WTC11 (cell line): ENCODE measurements around the gene CRELD1. TPM values are rescaled to one million over a fixed set of nuclear protein-coding genes. Genes with fewer than 3 reads are reported as not detected.

Source experiments
- ATAC-seq: fragments of 200-7000 bp; cut with Tn5 transposase; 2 replicates; pipeline ENCODE4 v1.10.0; 2021; ENCODE audit warnings: mild to moderate bottlenecking, moderate library complexity
- CTCF ChIA-PET: fragments of 300-600 bp; sonication (Branson Sonifier 250); formaldehyde crosslinking; loops from one replicate; lab custom pipeline; 2021; ENCODE audit warnings: antibody characterized with exemption; lab: Charles Lee
- POLR2A ChIA-PET: fragments of 350-600 bp; sonication (Branson Sonifier 250); formaldehyde crosslinking; loops from one replicate; lab custom pipeline; 2021; ENCODE audit warnings: antibody characterized with exemption; lab: Charles Lee
- DNase-seq: peaks from one replicate; pipeline ENCODE4 v3.0.0; 2021; ENCODE audit warnings: low spot score
- H3K27ac Mint-ChIP-seq: 2 replicates; pipeline ENCODE4 v1.8.0; 2021; ENCODE audit warnings: mixed read lengths
- H3K27me3 Mint-ChIP-seq: 2 replicates; pipeline ENCODE4 v1.8.0; 2021; ENCODE audit warnings: low read depth, mild to moderate bottlenecking, moderate library complexity, mixed read lengths
- H3K36me3 Mint-ChIP-seq: 2 replicates; pipeline ENCODE4 v1.8.0; 2021; ENCODE audit warnings: mixed read lengths
- H3K4me1 Mint-ChIP-seq: 2 replicates; pipeline ENCODE4 v1.8.0; 2022; ENCODE audit warnings: mixed read lengths
- H3K4me3 Mint-ChIP-seq: 2 replicates; pipeline ENCODE4 v1.8.0; 2021; ENCODE audit warnings: mild to moderate bottlenecking, moderate library complexity, mixed read lengths
- H3K9me3 Mint-ChIP-seq: 2 replicates; pipeline ENCODE4 v1.8.0; 2021; ENCODE audit warnings: mixed read lengths
- CBFB ChIP-seq: sonication (generic); formaldehyde crosslinking; IDR thresholded peaks from 2 replicates; pipeline ENCODE4 v1.8.1; 2022; ENCODE audit warnings: mild to moderate bottlenecking, low read depth, missing genetic modification reagents
- CREM ChIP-seq: sonication (generic); formaldehyde crosslinking; IDR thresholded peaks from 2 replicates; pipeline ENCODE4 v1.8.1; 2022; ENCODE audit warnings: mild to moderate bottlenecking, missing genetic modification reagents, moderate library complexity
- ETV6 ChIP-seq: sonication (generic); formaldehyde crosslinking; IDR thresholded peaks from 2 replicates; pipeline ENCODE4 v1.8.1; 2022; ENCODE audit warnings: mild to moderate bottlenecking, missing genetic modification reagents
- IRF2 ChIP-seq: sonication (generic); formaldehyde crosslinking; IDR thresholded peaks from 2 replicates; pipeline ENCODE4 v1.8.0; 2022; ENCODE audit warnings: low read depth, missing genetic modification reagents, borderline replicate concordance
- KAT7 ChIP-seq: sonication (generic); formaldehyde crosslinking; IDR thresholded peaks from 2 replicates; pipeline ENCODE4 v1.8.1; 2023; ENCODE audit warnings: missing genetic modification reagents, mild to moderate bottlenecking, borderline replicate concordance
- MXD4 ChIP-seq: fragments of 250-450 bp; sonication (Bioruptor Pico); IDR thresholded peaks from 2 replicates; pipeline ENCODE4 v1.8.0; 2021; ENCODE audit warnings: mild to moderate bottlenecking, moderate library complexity, borderline replicate concordance
- MYBL2 ChIP-seq: sonication (generic); formaldehyde crosslinking; IDR thresholded peaks from 2 replicates; pipeline ENCODE4 v1.8.1; 2023; ENCODE audit warnings: mild to moderate bottlenecking, moderate library complexity, missing genetic modification reagents
- NFATC4 ChIP-seq: fragments of 250-450 bp; sonication (Bioruptor Pico); IDR thresholded peaks from 2 replicates; pipeline ENCODE4 v1.9.0; 2021; ENCODE audit warnings: mild to moderate bottlenecking
- NFYB ChIP-seq: sonication (generic); formaldehyde crosslinking; conservative IDR thresholded peaks from 2 replicates; pipeline ENCODE4 v1.8.0; 2022; ENCODE audit warnings: low read depth, missing genetic modification reagents
- PRRX2 ChIP-seq: fragments of 250-450 bp; sonication (Bioruptor Pico); IDR thresholded peaks from 2 replicates; pipeline ENCODE4 v1.8.0; 2021; ENCODE audit warnings: mild to moderate bottlenecking
- SOX15 ChIP-seq: fragments of 250-450 bp; sonication (Bioruptor Pico); IDR thresholded peaks from 2 replicates; pipeline ENCODE4 v1.9.0; 2021; ENCODE audit warnings: mild to moderate bottlenecking
- TCF7 ChIP-seq: sonication (generic); formaldehyde crosslinking; IDR thresholded peaks from 2 replicates; pipeline ENCODE4 v1.8.0; 2022; ENCODE audit warnings: mild to moderate bottlenecking, low read depth, missing genetic modification reagents, moderate library complexity
- ZNF138 ChIP-seq: sonication (generic); formaldehyde crosslinking; conservative IDR thresholded peaks from 2 replicates; pipeline ENCODE4 v1.8.1; 2022; ENCODE audit warnings: mild to moderate bottlenecking, moderate library complexity, missing genetic modification reagents
- ZNF219 ChIP-seq: sonication (generic); formaldehyde crosslinking; IDR thresholded peaks from 2 replicates; pipeline ENCODE4 v1.8.0; 2023; ENCODE audit warnings: missing genetic modification reagents, mild to moderate bottlenecking, borderline replicate concordance
- ZNF232 ChIP-seq: sonication (generic); formaldehyde crosslinking; IDR thresholded peaks from 2 replicates; pipeline ENCODE4 v1.8.0; 2022; ENCODE audit warnings: mild to moderate bottlenecking, missing genetic modification reagents
- total RNA-seq: library from RNA; stranded (reverse); gene quantifications from 3 replicates; pipeline ENCODE4 v1.2.3, GENCODE V29; 2021
- TF ChIP-seq, protein P1 (sequence below): sonication (generic); formaldehyde crosslinking; IDR thresholded peaks from 2 replicates; pipeline ENCODE4 v1.8.1; 2022; ENCODE audit warnings: mild to moderate bottlenecking, missing genetic modification reagents, moderate library complexity, borderline replicate concordance
- TF ChIP-seq, protein P2 (sequence below): sonication (generic); formaldehyde crosslinking; IDR thresholded peaks from 2 replicates; pipeline ENCODE4 v1.8.1; 2022; ENCODE audit warnings: missing genetic modification reagents, borderline replicate concordance
- TF ChIP-seq, protein P3 (sequence below): sonication (generic); formaldehyde crosslinking; IDR thresholded peaks from 2 replicates; pipeline ENCODE4 v1.8.0; 2022; ENCODE audit warnings: mild to moderate bottlenecking, missing genetic modification reagents
- TF ChIP-seq, protein P4 (sequence below): fragments of 250-450 bp; sonication (Bioruptor Pico); IDR thresholded peaks from 2 replicates; pipeline ENCODE4 v1.8.0; 2021; ENCODE audit warnings: mild to moderate bottlenecking
- TF ChIP-seq, protein P5 (sequence below): sonication (generic); formaldehyde crosslinking; IDR thresholded peaks from 2 replicates; pipeline ENCODE4 v1.8.1; 2023; ENCODE audit warnings: mild to moderate bottlenecking, moderate library complexity, missing genetic modification reagents
- TF ChIP-seq, protein P6 (sequence below): fragments of 250-450 bp; sonication (Bioruptor Pico); IDR thresholded peaks from 2 replicates; pipeline ENCODE4 v1.9.0; 2021; ENCODE audit warnings: moderate library complexity, mild to moderate bottlenecking, inconsistent platforms, borderline replicate concordance
- TF ChIP-seq, protein P7 (sequence below): sonication (generic); formaldehyde crosslinking; conservative IDR thresholded peaks from 2 replicates; pipeline ENCODE4 v1.8.1; 2022; ENCODE audit warnings: mild to moderate bottlenecking, missing genetic modification reagents
- TF ChIP-seq, protein P8 (sequence below): fragments of 200-600 bp; IDR thresholded peaks from 2 replicates; pipeline ENCODE4 v1.8.0; 2022; ENCODE audit warnings: antibody characterized with exemption

Gene CRELD1
- total RNA-seq, 1 experiment from 2014 or later, result 18.8 TPM

DNA sequence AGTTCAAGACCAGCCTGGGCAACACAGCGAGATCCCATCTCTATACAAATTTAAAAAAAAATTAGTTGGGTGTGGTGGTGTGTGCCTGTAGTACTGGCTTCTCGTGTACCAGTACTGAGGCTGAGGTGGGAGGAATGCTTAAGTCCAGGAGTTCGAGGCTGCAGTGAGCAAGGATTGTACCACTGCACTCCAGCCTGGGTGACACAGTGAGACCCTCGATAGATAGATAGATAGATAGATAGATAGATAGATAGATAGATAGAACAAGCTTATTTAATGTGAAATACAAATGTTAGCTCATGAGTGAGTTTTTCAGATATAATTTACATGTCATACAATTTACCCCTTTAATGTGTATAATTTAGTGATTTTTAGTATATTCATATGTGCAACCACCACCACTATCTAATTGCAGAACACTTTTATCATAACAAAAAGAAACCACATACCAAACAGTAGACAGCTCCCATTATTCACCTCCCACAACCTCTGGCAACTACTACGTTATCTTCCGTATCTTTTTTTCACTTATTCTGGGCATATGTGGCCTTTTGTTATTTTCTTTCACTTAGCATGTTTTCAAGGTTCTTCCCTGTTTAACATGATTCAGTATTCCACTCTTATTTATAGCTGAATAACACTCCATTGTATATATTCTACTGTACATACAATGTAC lies 31.7 kb downstream of the CRELD1 start:
- TF ChIP-seq IRF2 (CRISPR knock-in tag), result no peak
- no peak for TF ChIP-seq NFYB (CRISPR knock-in tag)
- TF ChIP-seq MXD4 (CRISPR knock-in tag), result no peak
- TF ChIP-seq, protein P1, sequence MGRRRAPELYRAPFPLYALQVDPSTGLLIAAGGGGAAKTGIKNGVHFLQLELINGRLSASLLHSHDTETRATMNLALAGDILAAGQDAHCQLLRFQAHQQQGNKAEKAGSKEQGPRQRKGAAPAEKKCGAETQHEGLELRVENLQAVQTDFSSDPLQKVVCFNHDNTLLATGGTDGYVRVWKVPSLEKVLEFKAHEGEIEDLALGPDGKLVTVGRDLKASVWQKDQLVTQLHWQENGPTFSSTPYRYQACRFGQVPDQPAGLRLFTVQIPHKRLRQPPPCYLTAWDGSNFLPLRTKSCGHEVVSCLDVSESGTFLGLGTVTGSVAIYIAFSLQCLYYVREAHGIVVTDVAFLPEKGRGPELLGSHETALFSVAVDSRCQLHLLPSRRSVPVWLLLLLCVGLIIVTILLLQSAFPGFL (CRISPR knock-in tag), result no peak
- TF ChIP-seq, protein P2, sequence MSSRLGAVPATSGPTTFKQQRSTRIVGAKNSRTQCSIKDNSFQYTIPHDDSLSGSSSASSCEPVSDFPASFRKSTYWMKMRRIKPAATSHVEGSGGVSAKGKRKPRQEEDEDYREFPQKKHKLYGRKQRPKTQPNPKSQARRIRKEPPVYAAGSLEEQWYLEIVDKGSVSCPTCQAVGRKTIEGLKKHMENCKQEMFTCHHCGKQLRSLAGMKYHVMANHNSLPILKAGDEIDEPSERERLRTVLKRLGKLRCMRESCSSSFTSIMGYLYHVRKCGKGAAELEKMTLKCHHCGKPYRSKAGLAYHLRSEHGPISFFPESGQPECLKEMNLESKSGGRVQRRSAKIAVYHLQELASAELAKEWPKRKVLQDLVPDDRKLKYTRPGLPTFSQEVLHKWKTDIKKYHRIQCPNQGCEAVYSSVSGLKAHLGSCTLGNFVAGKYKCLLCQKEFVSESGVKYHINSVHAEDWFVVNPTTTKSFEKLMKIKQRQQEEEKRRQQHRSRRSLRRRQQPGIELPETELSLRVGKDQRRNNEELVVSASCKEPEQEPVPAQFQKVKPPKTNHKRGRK (CRISPR knock-in tag), result no peak
- no peak for TF ChIP-seq ZNF219 (CRISPR knock-in tag)
- TF ChIP-seq ETV6, result no peak
- TF ChIP-seq, protein P3, sequence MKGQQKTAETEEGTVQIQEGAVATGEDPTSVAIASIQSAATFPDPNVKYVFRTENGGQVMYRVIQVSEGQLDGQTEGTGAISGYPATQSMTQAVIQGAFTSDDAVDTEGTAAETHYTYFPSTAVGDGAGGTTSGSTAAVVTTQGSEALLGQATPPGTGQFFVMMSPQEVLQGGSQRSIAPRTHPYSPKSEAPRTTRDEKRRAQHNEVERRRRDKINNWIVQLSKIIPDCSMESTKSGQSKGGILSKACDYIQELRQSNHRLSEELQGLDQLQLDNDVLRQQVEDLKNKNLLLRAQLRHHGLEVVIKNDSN (CRISPR knock-in tag), result no peak
- no peak for TF ChIP-seq CBFB (CRISPR knock-in tag)
- TF ChIP-seq CREM (CRISPR knock-in tag), result no peak
- Mint-ChIP-seq H3K4me3 (no peak overlapping the region), H3K36me3 (peaks cover 33% of the 10 kb centered on the region), H3K27me3 (no peaks in the 10 kb centered on the region), H3K27ac (no peak overlapping the region), H3K9me3 (no peaks in the 10 kb centered on the region), H3K4me1 (no peaks in the 10 kb centered on the region)
- POLR2A ChIA-PET, result no interaction called here
- CTCF ChIA-PET, result interaction anchor here (2.5 kb wide), 1 partner anchor 19 kb away, joined by 12 read pairs; no protein-coding TSS in a partner anchor
- DNase-seq (no peak), ATAC-seq (no peak)

DNA sequence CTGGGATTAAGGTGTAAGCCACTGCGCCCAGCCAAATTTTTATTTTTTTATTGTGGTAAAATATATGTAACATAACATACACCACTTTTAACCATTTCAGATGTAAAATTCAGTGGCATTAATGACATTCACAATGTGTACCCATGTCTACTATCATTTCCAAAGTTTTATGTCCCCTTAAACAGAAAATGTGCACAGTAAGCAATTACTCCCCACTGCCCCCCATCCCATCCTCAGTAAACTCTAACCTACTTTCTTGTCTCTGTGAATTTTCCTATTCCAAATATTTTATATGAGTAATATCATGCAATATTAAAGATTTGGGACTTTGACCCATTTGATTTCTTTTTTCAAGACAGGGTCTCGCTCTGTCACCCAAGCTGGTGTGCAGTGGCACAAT lies 33.2 kb downstream of the CRELD1 start:
- Mint-ChIP-seq H3K9me3 (no peaks in the 10 kb centered on the region), H3K36me3 (peaks cover 42% of the 10 kb centered on the region), H3K4me3 (no peak overlapping the region), H3K27ac (no peak overlapping the region), H3K27me3 (no peaks in the 10 kb centered on the region), H3K4me1 (no peaks in the 10 kb centered on the region)
- no peak for DNase-seq
- ChIA-PET CTCF (interaction anchor here (1.1 kb wide), 1 partner anchor 21 kb away, joined by 7 read pairs; no protein-coding TSS in a partner anchor), POLR2A (no interaction called here)
- ATAC-seq, result no peak
- no peak for TF ChIP-seq ZNF232 (CRISPR knock-in tag)
- TF ChIP-seq, protein P4, sequence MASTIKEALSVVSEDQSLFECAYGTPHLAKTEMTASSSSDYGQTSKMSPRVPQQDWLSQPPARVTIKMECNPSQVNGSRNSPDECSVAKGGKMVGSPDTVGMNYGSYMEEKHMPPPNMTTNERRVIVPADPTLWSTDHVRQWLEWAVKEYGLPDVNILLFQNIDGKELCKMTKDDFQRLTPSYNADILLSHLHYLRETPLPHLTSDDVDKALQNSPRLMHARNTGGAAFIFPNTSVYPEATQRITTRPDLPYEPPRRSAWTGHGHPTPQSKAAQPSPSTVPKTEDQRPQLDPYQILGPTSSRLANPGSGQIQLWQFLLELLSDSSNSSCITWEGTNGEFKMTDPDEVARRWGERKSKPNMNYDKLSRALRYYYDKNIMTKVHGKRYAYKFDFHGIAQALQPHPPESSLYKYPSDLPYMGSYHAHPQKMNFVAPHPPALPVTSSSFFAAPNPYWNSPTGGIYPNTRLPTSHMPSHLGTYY (CRISPR knock-in tag), result no peak
- TF ChIP-seq, protein P5, sequence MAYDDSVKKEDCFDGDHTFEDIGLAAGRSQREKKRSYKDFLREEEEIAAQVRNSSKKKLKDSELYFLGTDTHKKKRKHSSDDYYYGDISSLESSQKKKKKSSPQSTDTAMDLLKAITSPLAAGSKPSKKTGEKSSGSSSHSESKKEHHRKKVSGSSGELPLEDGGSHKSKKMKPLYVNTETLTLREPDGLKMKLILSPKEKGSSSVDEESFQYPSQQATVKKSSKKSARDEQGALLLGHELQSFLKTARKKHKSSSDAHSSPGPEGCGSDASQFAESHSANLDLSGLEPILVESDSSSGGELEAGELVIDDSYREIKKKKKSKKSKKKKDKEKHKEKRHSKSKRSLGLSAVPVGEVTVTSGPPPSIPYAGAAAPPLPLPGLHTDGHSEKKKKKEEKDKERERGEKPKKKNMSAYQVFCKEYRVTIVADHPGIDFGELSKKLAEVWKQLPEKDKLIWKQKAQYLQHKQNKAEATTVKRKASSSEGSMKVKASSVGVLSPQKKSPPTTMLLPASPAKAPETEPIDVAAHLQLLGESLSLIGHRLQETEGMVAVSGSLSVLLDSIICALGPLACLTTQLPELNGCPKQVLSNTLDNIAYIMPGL (CRISPR knock-in tag), result no peak
- TF ChIP-seq ZNF138, result no peak
- no peak for TF ChIP-seq PRRX2 (CRISPR knock-in tag)
- TF ChIP-seq, protein P6, sequence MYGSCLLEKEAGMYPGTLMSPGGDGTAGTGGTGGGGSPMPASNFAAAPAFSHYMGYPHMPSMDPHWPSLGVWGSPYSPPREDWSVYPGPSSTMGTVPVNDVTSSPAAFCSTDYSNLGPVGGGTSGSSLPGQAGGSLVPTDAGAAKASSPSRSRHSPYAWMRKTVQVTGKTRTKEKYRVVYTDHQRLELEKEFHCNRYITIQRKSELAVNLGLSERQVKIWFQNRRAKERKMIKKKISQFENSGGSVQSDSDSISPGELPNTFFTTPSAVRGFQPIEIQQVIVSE, result no peak
- TF ChIP-seq, protein P7, sequence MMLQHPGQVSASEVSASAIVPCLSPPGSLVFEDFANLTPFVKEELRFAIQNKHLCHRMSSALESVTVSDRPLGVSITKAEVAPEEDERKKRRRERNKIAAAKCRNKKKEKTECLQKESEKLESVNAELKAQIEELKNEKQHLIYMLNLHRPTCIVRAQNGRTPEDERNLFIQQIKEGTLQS (CRISPR knock-in tag), result no peak
- TF ChIP-seq NFATC4 (CRISPR knock-in tag), result no peak
- TF ChIP-seq NFYB (CRISPR knock-in tag), result no peak
- no peak for TF ChIP-seq MYBL2
- no peak for TF ChIP-seq TCF7
- TF ChIP-seq, protein P2 (CRISPR knock-in tag), result no peak
- TF ChIP-seq KAT7 (CRISPR knock-in tag), result no peak
- no peak for TF ChIP-seq SOX15 (CRISPR knock-in tag)
- no peak for TF ChIP-seq ETV6
- TF ChIP-seq, protein P8, sequence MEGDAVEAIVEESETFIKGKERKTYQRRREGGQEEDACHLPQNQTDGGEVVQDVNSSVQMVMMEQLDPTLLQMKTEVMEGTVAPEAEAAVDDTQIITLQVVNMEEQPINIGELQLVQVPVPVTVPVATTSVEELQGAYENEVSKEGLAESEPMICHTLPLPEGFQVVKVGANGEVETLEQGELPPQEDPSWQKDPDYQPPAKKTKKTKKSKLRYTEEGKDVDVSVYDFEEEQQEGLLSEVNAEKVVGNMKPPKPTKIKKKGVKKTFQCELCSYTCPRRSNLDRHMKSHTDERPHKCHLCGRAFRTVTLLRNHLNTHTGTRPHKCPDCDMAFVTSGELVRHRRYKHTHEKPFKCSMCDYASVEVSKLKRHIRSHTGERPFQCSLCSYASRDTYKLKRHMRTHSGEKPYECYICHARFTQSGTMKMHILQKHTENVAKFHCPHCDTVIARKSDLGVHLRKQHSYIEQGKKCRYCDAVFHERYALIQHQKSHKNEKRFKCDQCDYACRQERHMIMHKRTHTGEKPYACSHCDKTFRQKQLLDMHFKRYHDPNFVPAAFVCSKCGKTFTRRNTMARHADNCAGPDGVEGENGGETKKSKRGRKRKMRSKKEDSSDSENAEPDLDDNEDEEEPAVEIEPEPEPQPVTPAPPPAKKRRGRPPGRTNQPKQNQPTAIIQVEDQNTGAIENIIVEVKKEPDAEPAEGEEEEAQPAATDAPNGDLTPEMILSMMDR, result no peak
